GM12878 (cell line): ENCODE measurements around the gene MGAT2. TPM values are rescaled to one million over a fixed set of nuclear protein-coding genes. Genes with fewer than 3 reads are reported as not detected.

Source experiments
- ATAC-seq: fragments of 200-7000 bp; cut with Tn5 transposase; 3 replicates; pipeline ENCODE4 v1.9.1; 2020; ENCODE audit warnings: mild to moderate bottlenecking, moderate library complexity
- BruUV-seq: library from RNA; stranded (reverse); fragments of 400-500 nt; replicated peaks from 2 replicates; lab custom pipeline; 2021; lab: Mats Ljungman, UMichigan
- CTCF ChIA-PET: fragments of 300-600 bp; sonication (Branson Sonifier 250); formaldehyde crosslinking; extraction: SDS; loops from one replicate; lab custom pipeline; 2021; ENCODE audit warnings: inconsistent platforms; lab: Yijun Ruan, JAX
- POLR2A ChIA-PET: fragments of 350-600 bp; formaldehyde crosslinking; extraction: SDS; loops from one replicate; lab custom pipeline; 2021; ENCODE audit warnings: inconsistent platforms; lab: Charles Lee
- RAD21 ChIA-PET: fragments of 300-600 bp; sonication (Branson Sonifier 250); formaldehyde crosslinking; loops from one replicate; lab custom pipeline; 2023; ENCODE audit warnings: antibody characterized with exemption; ENCODE audit not compliant: unreplicated experiment; lab: Charles Lee
- SMC1A ChIA-PET: fragments of 300-600 bp; sonication (Branson Sonifier 250); formaldehyde crosslinking; loops from one replicate; lab custom pipeline; 2023; ENCODE audit not compliant: unreplicated experiment, uncharacterized antibody; lab: Charles Lee
- DNase-seq: peaks from one replicate; pipeline ENCODE4 v3.0.0-alpha.2; 2011; ENCODE audit warnings: low read depth, low spot score
- FAIRE-seq: peaks from 3 replicates; lab custom pipeline; 2011; peaks lifted over from hg19 to GRCh38; lab: Jason Lieb, UNC
- H2AFZ ChIP-seq: 2 replicates; pipeline ENCODE4 v1.6.0; 2011; ENCODE audit warnings: low read depth, low read length, control low read depth; ENCODE audit not compliant: control insufficient read depth
- H3K27ac ChIP-seq: 2 replicates; pipeline ENCODE4 v1.5.1; 2011; ENCODE audit warnings: control low read depth; ENCODE audit not compliant: control insufficient read depth, insufficient read depth
- H3K27me3 ChIP-seq, 2 experiments: replicated peaks in 1 of 2; 2 replicates each; pipeline versions ENCODE4 v1.6.0 to v1.6.1; 2011; ENCODE audit warnings: low read length in 1 of 2; ENCODE audit not compliant: control insufficient read depth in 2 of 2, insufficient read depth in 2 of 2
- H3K36me3 ChIP-seq, 2 experiments: 2 replicates each; pipeline ENCODE4 v1.5.1; 2011; ENCODE audit warnings: low read length in 1 of 2; ENCODE audit not compliant: control insufficient read depth in 2 of 2, insufficient read depth in 2 of 2
- H3K4me1 ChIP-seq: 2 replicates; pipeline ENCODE4 v1.6.1; 2011; ENCODE audit warnings: mild to moderate bottlenecking, low read length, moderate library complexity, mixed read lengths; ENCODE audit not compliant: control insufficient read depth, insufficient read depth
- H3K4me2 ChIP-seq: 2 replicates; pipeline ENCODE4 v1.6.0; 2011; ENCODE audit warnings: control low read depth; ENCODE audit not compliant: control insufficient read depth, insufficient read depth
- H3K4me3 ChIP-seq: fragments of 200-600 bp; sonication (generic); 2 replicates; pipeline ENCODE4 v1.5.1; 2016
- H3K79me2 ChIP-seq: 2 replicates; pipeline ENCODE4 v1.6.0; 2011; ENCODE audit warnings: low read length; ENCODE audit not compliant: control insufficient read depth, insufficient read depth
- H3K9ac ChIP-seq: 2 replicates; pipeline ENCODE4 v1.8.0; 2011; ENCODE audit warnings: low read length, control low read depth, mixed read lengths; ENCODE audit not compliant: control insufficient read depth, insufficient read depth
- H3K9me3 ChIP-seq: replicated peaks from 3 replicates; pipeline ENCODE4 v1.5.1; 2011; ENCODE audit warnings: mild to moderate bottlenecking, low read length; ENCODE audit not compliant: control insufficient read depth, insufficient read depth
- H4K20me1 ChIP-seq: 2 replicates; pipeline ENCODE4 v1.6.0; 2011; ENCODE audit not compliant: control insufficient read depth, insufficient read depth
- BRCA1 ChIP-seq: IDR thresholded peaks from 2 replicates; pipeline ENCODE4 v1.6.1; 2011; ENCODE audit warnings: low read depth, low read length, improper control_type of control experiment
- CHD1 ChIP-seq: IDR thresholded peaks from 2 replicates; pipeline ENCODE4 v1.6.1; 2012; ENCODE audit warnings: low read depth, low read length, improper control_type of control experiment
- ELK1 ChIP-seq: IDR thresholded peaks from 2 replicates; pipeline ENCODE4 v1.6.1; 2012; ENCODE audit warnings: low read depth, low read length, improper control_type of control experiment
- EZH2 ChIP-seq: IDR thresholded peaks from 2 replicates; pipeline ENCODE4 v1.6.1; 2012; ENCODE audit warnings: low read depth, mild to moderate bottlenecking, control low read depth, inconsistent platforms, low read length, borderline replicate concordance; ENCODE audit not compliant: control insufficient read depth
- NFIC ChIP-seq: IDR thresholded peaks from 2 replicates; pipeline ENCODE4 v1.6.1; 2012; ENCODE audit warnings: low read depth, mild to moderate bottlenecking, inconsistent platforms, low read length, moderate library complexity
- PML ChIP-seq: IDR thresholded peaks from 2 replicates; pipeline ENCODE4 v1.6.1; 2012; ENCODE audit warnings: low read length, inconsistent platforms
- RFX5 ChIP-seq: IDR thresholded peaks from 2 replicates; pipeline ENCODE4 v1.6.1; 2011; ENCODE audit warnings: low read depth, low read length, improper control_type of control experiment
- WGBS: methylation state at CpG from one replicate; pipeline ENCODE4 v1.1.6; 2016; ENCODE audit warnings: low lambda C conversion rate; ENCODE audit not compliant: insufficient replicate concordance, insufficient coverage; ENCODE audit errors: missing lambda C conversion rate; 5-methylcytosine and 5-hydroxymethylcytosine counted together
- in situ Hi-C: fragments of 300-500 bp; cut with MboI; formaldehyde crosslinking; loops from 9 replicates; pipeline ENCODE4 v1.14.3; 2018; ENCODE audit warnings: mixed read lengths
- intact Hi-C: fragments of 100-400 bp; cut with micrococcal nuclease; formaldehyde crosslinking; loops from one replicate; pipeline ENCODE4 v1.14.2; 2022; ENCODE audit not compliant: unreplicated experiment
- polyA plus RNA-seq, 11 experiments: library from polyadenylated mRNA; depleted of rRNA in 4 of 11; unstranded in 6 of 11; stranded (reverse) in 5 of 11; fragments of >200 nt; fragmentation: Nextera tagmentation in 4 of 11; fragmentation: Illumina TruSeq in 1 of 11; extraction: Ambion mirVana in 4 of 11; extraction: Trizol in 1 of 11; gene quantifications; 1 replicate in 1 of 11; 2 replicates in 10 of 11; pipeline versions ENCODE4 v1.2.1 to v1.2.3, GENCODE V29; 2011 to 2016; ENCODE audit warnings: inconsistent platforms in 2 of 11, missing spikeins in 2 of 11, low read depth in 1 of 11
- total RNA-seq, 4 experiments: library from RNA; depleted of rRNA in 3 of 4; stranded (reverse); fragments of >200 nt in 3 of 4; fragmentation: Illumina TruSeq in 1 of 4; extraction: Trizol in 1 of 4; gene quantifications; 2 replicates each; pipeline versions ENCODE4 v1.2.1 to v1.2.3, GENCODE V29; 2013 to 2021

MGAT2 gene
- total and polyA plus RNA-seq, 10 of the 15 experiments (the other 5 are each of a cell fraction or from before 2014, with no cell fraction given) = 0.03 to 51.8 (median 38.0) TPM; not detected in 1

- peak overlapping the region; percentile 72 for H3K4me2 ChIP-seq
- peaks cover 17% of the 10 kb centered on the region for H3K4me1 ChIP-seq
- no TSS peak for BruUV-seq
- in situ Hi-C loops = no loop called here
- DNase-seq (peak; percentile 34), ATAC-seq (peak; percentile 25), FAIRE-seq (peak; percentile 64)
- peaks cover 25% of the 10 kb centered on the region for H3K79me2 ChIP-seq
- POLR2A ChIA-PET = interaction anchor here (0.6 to 6.7 kb wide), 8 partner anchors 8 to 227 kb away, joined by 3 to 73 read pairs (median 7); partner anchors contain the start of genes KLHDC2, MGAT2, RPL36AL and RPS29
- RAD21 ChIA-PET = interaction anchor here (0.6 to 4.0 kb wide), 9 partner anchors 8 to 133 kb away, joined by 3 to 27 read pairs (median 6); partner anchors contain the start of genes MGAT2, POLE2, RPL36AL and RPS29
- WGBS = 3% methylated on average over 4 of the region's 4 CpGs
- no peaks in the 10 kb centered on the region for H3K36me3 ChIP-seq
- SMC1A ChIA-PET = interaction anchor here (0.5 to 2.3 kb wide), 15 partner anchors 8 to 977 kb away, joined by 3 to 12 read pairs (median 4); partner anchors contain the start of genes NEMF, RPL36AL and RPS29
- peak overlapping the region; percentile 79 for H2AFZ ChIP-seq
- peak overlapping the region; percentile 61 for H3K9ac ChIP-seq
- no peaks in the 10 kb centered on the region for H3K27me3 ChIP-seq
- H3K27ac ChIP-seq = peak overlapping the region; percentile 85
- H3K9me3 ChIP-seq = no peaks in the 10 kb centered on the region
- peak overlapping the region; percentile 50 for H3K4me3 ChIP-seq
- H4K20me1 ChIP-seq = no peaks in the 10 kb centered on the region
- TF ChIP-seq RFX5 = peak; percentile 93
- 0 out of 2 replicates have a peak, but pooled peaks have one; percentile 27 for TF ChIP-seq PML
- no peak for TF ChIP-seq CHD1
- no peak for TF ChIP-seq EZH2
- CTCF ChIA-PET = interaction anchor here (0.6 to 6.1 kb wide), 9 partner anchors 8 to 271 kb away, joined by 3 to 75 read pairs (median 3); partner anchors contain the start of genes KLHDC2, MGAT2 and RPS29
- intact Hi-C loops = no loop called here
These were observed 26.1 kb upstream of the MGAT2 start for GRCh38 chr14:49594347-49595091.

- TF ChIP-seq ELK1 (0 out of 2 replicates have a peak, but pooled peaks have one; percentile 11), NFIC (0 out of 2 replicates have a peak, but pooled peaks have one; percentile 13), BRCA1 (no peak)
- POLR2A ChIA-PET = interaction anchor here (1.9 to 6.7 kb wide), 4 partner anchors 12 to 34 kb away, joined by 12 to 73 read pairs (median 40); partner anchors contain the start of genes MGAT2, RPL36AL and RPS29
These were observed 22.5 kb upstream of the MGAT2 start for GRCh38 chr14:49598189-49598484.

More at GRCh38 chr14:49598189-49598484, 22.5 kb upstream of the MGAT2 start:
- DNase-seq (no peak), ATAC-seq (peak; percentile 6), FAIRE-seq (no peak)
- SMC1A ChIA-PET = interaction anchor here (0.9 to 3.1 kb wide), 7 partner anchors 12 to 34 kb away, joined by 3 to 12 read pairs (median 3); partner anchors contain the start of genes MGAT2, RPL36AL and RPS29
- peak overlapping the region; percentile 97 for H2AFZ ChIP-seq
- under 1% methylated on average over 15 of the region's 15 CpGs for WGBS
- intact Hi-C loops (loop anchor here (1.0 kb wide), 2 partner anchors 12 to 23 kb away; partner anchors contain the start of gene RPS29), in situ Hi-C loops (no loop called here)
- peak overlapping the region; percentile 92 for H3K4me3 ChIP-seq
- no peaks in the 10 kb centered on the region; a peak in 1 of 4 replicates for H3K36me3 ChIP-seq
- BruUV-seq = no TSS peak
- H4K20me1 ChIP-seq = no peaks in the 10 kb centered on the region
- peak overlapping the region; percentile 79 for H3K4me2 ChIP-seq
- H3K27ac ChIP-seq = peak overlapping the region; percentile 100
- CTCF ChIA-PET = interaction anchor here (1.0 to 6.1 kb wide), 3 partner anchors 9 to 254 kb away, joined by 3 to 75 read pairs (median 3); partner anchors contain the start of genes NEMF and RPS29
- H3K4me1 ChIP-seq = peaks cover 17% of the 10 kb centered on the region
- H3K9me3 ChIP-seq = no peaks in the 10 kb centered on the region
- H3K79me2 ChIP-seq = peaks cover 53% of the 10 kb centered on the region
- peak overlapping the region; percentile 95 for H3K9ac ChIP-seq
- no peaks in the 10 kb centered on the region for H3K27me3 ChIP-seq
- RAD21 ChIA-PET = interaction anchor here (0.9 to 4.6 kb wide), 5 partner anchors 23 to 170 kb away, joined by 3 to 29 read pairs (median 6); partner anchors contain the start of genes KLHDC2, MGAT2 and RPL36AL
